Stimulated activated CD4-positive, alpha-beta T cell treated with anti-CD3 and anti-CD28 coated beads, Interleukin-4, amount 100 ng/mL, for 24 hours (primary cell): Measurements from ENCODE around the gene CASP5.
"Not testable (repeated sequence)": the region's sequence is repeated elsewhere in the genome, so short reads cannot be mapped to it uniquely, and the experiment has no call there.

Source experiments
- DNase-seq: peaks from one replicate; pipeline ENCODE4 v3.0.0-alpha.2; 2020

CASP5 gene

GRCh38 chr11:105023003-105023402, at the start of gene CASP5:
Gene CASP5 (minus strand): TSS chr11:105023168. CDS start chr11:105023136, 32 bp downstream.
- no peak for DNase-seq

- DNase-seq = not testable (repeated sequence)
Measured at GRCh38 chr11:105072080-105072479, 49.1 kb upstream of the CASP5 start.

- peak; percentile 4 for DNase-seq
Measured at GRCh38 chr11:105071089-105071732, 48.2 kb upstream of the CASP5 start.

GRCh38 chr11:105070306-105070705, 47.3 kb upstream of the CASP5 start:
- DNase-seq = no peak

- not testable (repeated sequence) for DNase-seq
Measured at GRCh38 chr11:105069749-105070148, 46.8 kb upstream of the CASP5 start.

GRCh38 chr11:105063245-105063941, 40.4 kb upstream of the CASP5 start:
- DNase-seq = not testable (repeated sequence)

- no peak for DNase-seq
Measured at GRCh38 chr11:105057432-105057831, 34.5 kb upstream of the CASP5 start.

- DNase-seq = no peak
Measured at GRCh38 chr11:105056446-105056845, 33.5 kb upstream of the CASP5 start.

GRCh38 chr11:105054723-105055493, 31.9 kb upstream of the CASP5 start:
- no peak for DNase-seq

GRCh38 chr11:105052487-105052886, 29.5 kb upstream of the CASP5 start:
- no peak for DNase-seq

GRCh38 chr11:105051559-105051958, 28.6 kb upstream of the CASP5 start:
- DNase-seq = no peak

GRCh38 chr11:105049481-105049880, 26.5 kb upstream of the CASP5 start:
- DNase-seq = no peak

GRCh38 chr11:105046898-105047579, 24.1 kb upstream of the CASP5 start:
- DNase-seq = no peak

- DNase-seq = no peak
Measured at GRCh38 chr11:105045676-105046296, 22.8 kb upstream of the CASP5 start.

- DNase-seq = peak; percentile 39
Measured at GRCh38 chr11:105044557-105045524, 21.9 kb upstream of the CASP5 start, which contains the start of gene CARD16. Gene CARD16 (minus strand): TSS chr11:105045335. CDS start chr11:105045297, 38 bp downstream.

- DNase-seq = no peak
Measured at GRCh38 chr11:105042178-105042577, 19.2 kb upstream of the CASP5 start.

- DNase-seq = no peak
Measured at GRCh38 chr11:105040703-105041102, 17.7 kb upstream of the CASP5 start.

- peak; percentile 43 for DNase-seq
Measured at GRCh38 chr11:105034813-105035620, 12.0 kb upstream of the CASP5 start, which contains the start of gene CASP1. Gene CASP1 (minus strand): TSS chr11:105035144. CDS start chr11:105035113, 31 bp downstream.

- not testable (repeated sequence) for DNase-seq
Measured at GRCh38 chr11:105034388-105034787, 11.4 kb upstream of the CASP5 start.

- DNase-seq = no peak
Measured at GRCh38 chr11:105033781-105034180, 10.8 kb upstream of the CASP5 start.
